Neural progenitor cell (in vitro differentiated cells): ENCODE data around the gene ARID3A.

Source experiments
- CTCF ChIP-seq: fragments of 200-600 bp; sonication (generic); IDR thresholded peaks from 2 replicates; pipeline ENCODE4 v1.5.1; 2017; ENCODE audit warnings: antibody characterized with exemption, mild to moderate bottlenecking
- EZH2 ChIP-seq: fragments of 200-600 bp; sonication (generic); IDR thresholded peaks from 2 replicates; pipeline ENCODE4 v1.6.1; 2017; ENCODE audit warnings: antibody characterized with exemption, mild to moderate bottlenecking, moderate library complexity
- EZH2phosphoT487 ChIP-seq: fragments of 200-600 bp; sonication (generic); IDR thresholded peaks from 2 replicates; pipeline ENCODE4 v1.6.1; 2017; ENCODE audit warnings: antibody characterized with exemption

- TF ChIP-seq CTCF, result no peak
- no peak for TF ChIP-seq EZH2
- TF ChIP-seq EZH2phosphoT487, result no peak
Observed at GRCh38 chr19:964116-964520, 38.3 kb downstream of the ARID3A start.
